SK-N-SH treated with all-trans-retinoic acid at 6 μM for 48 hours (cell line): ENCODE results near the gene CNTN6.

Experiments used
- ATAC-seq: fragments of 200-7000 bp; cut with Tn5 transposase; 3 replicates; pipeline ENCODE4 v1.9.1; 2020; ENCODE audit warnings: mild to moderate bottlenecking, moderate library complexity
- ARNTL ChIP-seq: fragments of 450-650 bp; formaldehyde crosslinking; IDR thresholded peaks from 2 replicates; pipeline ENCODE4 v1.5.0; 2020; ENCODE audit warnings: low read depth, mild to moderate bottlenecking, moderate library complexity, borderline replicate concordance
- CSDC2 ChIP-seq: fragments of 250-450 bp; sonication (Bioruptor Pico); IDR thresholded peaks from 2 replicates; pipeline ENCODE4 v1.5.0; 2020; ENCODE audit warnings: mild to moderate bottlenecking, moderate library complexity
- ESRRG ChIP-seq: fragments of 250-450 bp; sonication (Bioruptor Pico); IDR thresholded peaks from 2 replicates; pipeline ENCODE4 v1.6.1; 2021; ENCODE audit warnings: mild to moderate bottlenecking
- GLIS3 ChIP-seq: fragments of 250-450 bp; sonication (Bioruptor Pico); IDR thresholded peaks from 2 replicates; pipeline ENCODE4 v1.5.0; 2020; ENCODE audit warnings: mild to moderate bottlenecking, moderate library complexity
- ISL1 ChIP-seq: fragments of 250-450 bp; sonication (Bioruptor Pico); IDR thresholded peaks from 2 replicates; pipeline ENCODE4 v2.1.2; 2022; ENCODE audit warnings: mild to moderate bottlenecking, moderate library complexity
- OSR1 ChIP-seq: fragments of 250-450 bp; sonication (Bioruptor Pico); IDR thresholded peaks from 2 replicates; pipeline ENCODE4 v1.8.0; 2022; ENCODE audit warnings: moderate library complexity, mild to moderate bottlenecking, inconsistent platforms
- PPARA ChIP-seq: fragments of 250-450 bp; sonication (Bioruptor Pico); IDR thresholded peaks from 2 replicates; pipeline ENCODE4 v1.5.0; 2020; ENCODE audit warnings: mild to moderate bottlenecking, borderline replicate concordance
- RARB ChIP-seq: fragments of 250-450 bp; sonication (Bioruptor Pico); IDR thresholded peaks from 2 replicates; pipeline ENCODE4 v1.8.0; 2021; ENCODE audit warnings: mild to moderate bottlenecking, moderate library complexity
- TCF4 ChIP-seq: fragments of 250-450 bp; sonication (Bioruptor Pico); IDR thresholded peaks from 2 replicates; pipeline ENCODE4 v1.8.0; 2021; ENCODE audit warnings: mild to moderate bottlenecking, moderate library complexity, borderline replicate concordance
- TOX ChIP-seq: fragments of 250-450 bp; sonication (Bioruptor Pico); IDR thresholded peaks from 2 replicates; pipeline ENCODE4 v1.8.0; 2021; ENCODE audit warnings: mild to moderate bottlenecking, moderate library complexity, borderline replicate concordance
- ZC3H10 ChIP-seq: fragments of 250-450 bp; sonication (Bioruptor Pico); IDR thresholded peaks from 2 replicates; pipeline ENCODE4 v1.5.1; 2021; ENCODE audit warnings: mild to moderate bottlenecking, moderate library complexity
- ZFP3 ChIP-seq: fragments of 250-450 bp; sonication (Bioruptor Pico); IDR thresholded peaks from 2 replicates; pipeline ENCODE4 v1.5.0; 2020; ENCODE audit warnings: mild to moderate bottlenecking, moderate library complexity
- ZFP30 ChIP-seq: fragments of 450-650 bp; formaldehyde crosslinking; IDR thresholded peaks from 2 replicates; pipeline ENCODE4 v1.5.0; 2022; ENCODE audit warnings: mild to moderate bottlenecking, moderate library complexity
- ZNF70 ChIP-seq: fragments of 450-650 bp; formaldehyde crosslinking; IDR thresholded peaks from 2 replicates; pipeline ENCODE4 v1.5.0; 2020; ENCODE audit warnings: mild to moderate bottlenecking, moderate library complexity
- ZNF8 ChIP-seq: fragments of 450-650 bp; formaldehyde crosslinking; IDR thresholded peaks from 2 replicates; pipeline ENCODE4 v1.5.0; 2020; ENCODE audit warnings: mild to moderate bottlenecking, moderate library complexity
- TF ChIP-seq, protein P1 (sequence below): fragments of 250-450 bp; sonication (Bioruptor Pico); IDR thresholded peaks from 2 replicates; pipeline ENCODE4 v1.5.1; 2021; ENCODE audit warnings: mild to moderate bottlenecking, moderate library complexity
- TF ChIP-seq, protein P2 (sequence below): fragments of 250-450 bp; sonication (Bioruptor Pico); IDR thresholded peaks from 2 replicates; pipeline ENCODE4 v1.5.1; 2020; ENCODE audit warnings: low read depth, mild to moderate bottlenecking, moderate library complexity
- TF ChIP-seq, protein P3 (sequence below): fragments of 250-450 bp; sonication (Bioruptor Pico); IDR thresholded peaks from 2 replicates; pipeline ENCODE4 v1.8.0; 2021; ENCODE audit warnings: low read depth, mild to moderate bottlenecking, moderate library complexity, borderline replicate concordance
- TF ChIP-seq, protein P4 (sequence below): fragments of 250-450 bp; sonication (Bioruptor Pico); IDR thresholded peaks from 2 replicates; pipeline ENCODE4 v1.5.0; 2020; ENCODE audit warnings: mild to moderate bottlenecking, moderate library complexity

The CNTN6 gene

DNA sequence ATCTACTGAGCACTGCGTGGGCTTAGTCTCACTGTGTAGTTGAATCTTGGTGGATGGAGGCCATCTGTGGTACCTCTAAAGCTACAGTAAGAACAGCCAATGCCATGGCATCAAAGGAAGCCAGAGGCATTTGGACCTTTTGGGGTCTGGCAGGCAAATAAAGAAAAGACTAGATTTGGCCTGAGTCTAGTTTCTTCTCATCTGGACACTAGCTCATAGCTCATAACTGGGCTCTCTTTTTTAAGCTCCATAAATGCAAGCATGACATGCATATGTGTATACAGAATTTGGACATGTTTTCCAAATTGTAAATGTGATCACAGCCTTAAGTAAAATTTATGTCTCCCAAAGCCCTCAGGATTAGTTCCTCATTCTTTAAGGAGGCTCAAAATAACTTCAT lies 107.5 kb downstream of the CNTN6 start:
- no peak for TF ChIP-seq TOX (CRISPR knock-in tag)
- no peak for TF ChIP-seq ZFP3 (CRISPR knock-in tag)
- TF ChIP-seq ZC3H10, result no peak
- TF ChIP-seq OSR1 (CRISPR knock-in tag), result no peak
- TF ChIP-seq, protein P1, sequence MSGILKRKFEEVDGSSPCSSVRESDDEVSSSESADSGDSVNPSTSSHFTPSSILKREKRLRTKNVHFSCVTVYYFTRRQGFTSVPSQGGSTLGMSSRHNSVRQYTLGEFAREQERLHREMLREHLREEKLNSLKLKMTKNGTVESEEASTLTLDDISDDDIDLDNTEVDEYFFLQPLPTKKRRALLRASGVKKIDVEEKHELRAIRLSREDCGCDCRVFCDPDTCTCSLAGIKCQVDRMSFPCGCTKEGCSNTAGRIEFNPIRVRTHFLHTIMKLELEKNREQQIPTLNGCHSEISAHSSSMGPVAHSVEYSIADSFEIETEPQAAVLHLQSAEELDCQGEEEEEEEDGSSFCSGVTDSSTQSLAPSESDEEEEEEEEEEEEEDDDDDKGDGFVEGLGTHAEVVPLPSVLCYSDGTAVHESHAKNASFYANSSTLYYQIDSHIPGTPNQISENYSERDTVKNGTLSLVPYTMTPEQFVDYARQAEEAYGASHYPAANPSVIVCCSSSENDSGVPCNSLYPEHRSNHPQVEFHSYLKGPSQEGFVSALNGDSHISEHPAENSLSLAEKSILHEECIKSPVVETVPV (CRISPR knock-in tag), result no peak
- TF ChIP-seq ZNF70, result no peak
- no peak for ATAC-seq

DNA sequence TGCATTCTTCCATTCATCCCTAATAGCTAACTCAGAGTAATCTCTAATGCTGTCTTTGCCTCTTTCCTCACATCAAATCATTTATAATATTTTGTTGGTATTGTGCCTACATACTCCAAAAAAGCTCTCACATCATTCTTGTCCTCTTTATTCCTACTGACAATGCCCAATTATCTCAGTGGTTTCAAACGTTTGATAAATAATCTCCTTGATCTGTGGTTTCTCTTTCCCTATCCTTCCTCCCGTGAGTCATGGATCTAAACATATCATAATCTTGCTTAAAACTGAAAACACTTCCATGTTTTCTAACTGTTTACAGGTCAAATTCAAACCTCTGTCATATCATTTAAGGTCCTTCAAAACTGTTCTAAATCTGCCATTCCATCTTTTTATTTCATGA lies 115.1 kb downstream of the CNTN6 start:
- TF ChIP-seq, protein P2, sequence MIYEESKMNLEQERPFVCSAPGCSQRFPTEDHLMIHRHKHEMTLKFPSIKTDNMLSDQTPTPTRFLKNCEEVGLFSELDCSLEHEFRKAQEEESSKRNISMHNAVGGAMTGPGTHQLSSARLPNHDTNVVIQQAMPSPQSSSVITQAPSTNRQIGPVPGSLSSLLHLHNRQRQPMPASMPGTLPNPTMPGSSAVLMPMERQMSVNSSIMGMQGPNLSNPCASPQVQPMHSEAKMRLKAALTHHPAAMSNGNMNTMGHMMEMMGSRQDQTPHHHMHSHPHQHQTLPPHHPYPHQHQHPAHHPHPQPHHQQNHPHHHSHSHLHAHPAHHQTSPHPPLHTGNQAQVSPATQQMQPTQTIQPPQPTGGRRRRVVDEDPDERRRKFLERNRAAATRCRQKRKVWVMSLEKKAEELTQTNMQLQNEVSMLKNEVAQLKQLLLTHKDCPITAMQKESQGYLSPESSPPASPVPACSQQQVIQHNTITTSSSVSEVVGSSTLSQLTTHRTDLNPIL (CRISPR knock-in tag), result no peak
- TF ChIP-seq ZFP3 (CRISPR knock-in tag) (no peak), RARB (no peak), ZFP30 (CRISPR knock-in tag) (no peak), OSR1 (CRISPR knock-in tag) (no peak), ZNF8 (no peak), ISL1 (CRISPR knock-in tag) (peak; percentile 66)
- TF ChIP-seq, protein P1 (CRISPR knock-in tag), result no peak
- no peak for ATAC-seq

DNA sequence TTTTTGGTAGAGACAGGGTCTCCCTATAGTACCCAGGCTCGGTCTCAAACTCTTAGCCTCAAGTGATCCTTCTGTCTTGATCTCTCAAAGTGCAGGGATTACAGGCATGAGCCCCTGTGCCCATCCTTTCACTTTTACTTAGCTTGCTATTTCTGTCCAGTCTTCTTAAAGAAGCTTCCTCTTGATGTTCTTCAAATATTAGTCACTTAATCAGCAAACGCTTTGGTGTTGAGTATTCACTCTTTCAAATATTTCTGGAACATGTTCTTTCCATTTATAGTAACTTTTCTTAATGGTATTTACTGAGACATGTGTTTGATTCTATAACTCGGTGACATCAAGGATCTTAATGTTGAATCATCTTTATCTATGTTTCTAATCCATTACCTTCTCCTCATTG lies 122.1 kb downstream of the CNTN6 start:
- TF ChIP-seq ZFP30 (CRISPR knock-in tag) (0 out of 2 replicates have a peak, but pooled peaks have one; percentile 16), ISL1 (CRISPR knock-in tag) (no peak)
- no peak for ATAC-seq

DNA sequence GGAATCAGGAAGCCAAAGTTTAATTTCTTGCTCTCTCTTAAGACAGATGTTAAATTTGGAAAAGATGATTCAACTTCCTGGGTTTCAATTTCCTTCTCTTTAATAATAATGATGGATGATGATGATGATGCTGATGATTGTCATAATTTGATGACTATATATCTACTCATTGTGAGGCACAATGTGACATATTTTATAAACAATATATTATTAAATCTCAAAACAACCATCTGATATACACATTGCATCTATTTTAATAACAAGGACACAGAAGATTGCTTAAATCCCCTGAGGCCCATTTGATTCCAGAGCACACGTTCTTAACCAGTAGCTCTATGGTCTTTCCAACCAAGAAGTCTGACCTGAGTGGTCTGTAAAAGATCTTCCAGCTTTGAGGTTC lies 124.0 kb downstream of the CNTN6 start:
- TF ChIP-seq ZFP30 (CRISPR knock-in tag) (no peak), ISL1 (CRISPR knock-in tag) (no peak), RARB (no peak), CSDC2 (CRISPR knock-in tag) (no peak), GLIS3 (CRISPR knock-in tag) (no peak), ARNTL (CRISPR knock-in tag) (no peak)
- no peak for ATAC-seq

DNA sequence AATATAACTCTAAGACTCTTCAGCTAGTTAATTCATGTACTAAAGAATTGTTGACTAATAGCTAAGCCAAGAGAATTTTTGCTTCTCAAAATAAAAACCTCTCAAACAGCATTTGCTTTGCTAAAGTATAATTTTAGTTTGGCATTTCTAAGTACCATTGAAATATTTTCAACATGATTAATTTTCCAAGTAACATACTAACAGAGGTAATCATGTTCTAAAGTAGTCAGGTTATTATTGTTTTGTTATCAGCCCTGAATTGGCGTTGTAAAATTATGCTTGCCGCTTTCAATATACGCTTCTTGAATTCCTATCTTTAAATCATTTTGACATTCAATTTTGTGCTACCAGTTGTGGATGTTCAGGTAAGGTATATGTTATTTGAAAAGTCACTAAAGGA lies 134.3 kb downstream of the CNTN6 start:
- TF ChIP-seq CSDC2 (CRISPR knock-in tag) (no peak), ISL1 (CRISPR knock-in tag) (no peak), ESRRG (CRISPR knock-in tag) (no peak), TCF4 (no peak), ZFP30 (CRISPR knock-in tag) (no peak), ZNF8 (no peak), ZC3H10 (no peak), ZNF70 (no peak)
- TF ChIP-seq, protein P3, sequence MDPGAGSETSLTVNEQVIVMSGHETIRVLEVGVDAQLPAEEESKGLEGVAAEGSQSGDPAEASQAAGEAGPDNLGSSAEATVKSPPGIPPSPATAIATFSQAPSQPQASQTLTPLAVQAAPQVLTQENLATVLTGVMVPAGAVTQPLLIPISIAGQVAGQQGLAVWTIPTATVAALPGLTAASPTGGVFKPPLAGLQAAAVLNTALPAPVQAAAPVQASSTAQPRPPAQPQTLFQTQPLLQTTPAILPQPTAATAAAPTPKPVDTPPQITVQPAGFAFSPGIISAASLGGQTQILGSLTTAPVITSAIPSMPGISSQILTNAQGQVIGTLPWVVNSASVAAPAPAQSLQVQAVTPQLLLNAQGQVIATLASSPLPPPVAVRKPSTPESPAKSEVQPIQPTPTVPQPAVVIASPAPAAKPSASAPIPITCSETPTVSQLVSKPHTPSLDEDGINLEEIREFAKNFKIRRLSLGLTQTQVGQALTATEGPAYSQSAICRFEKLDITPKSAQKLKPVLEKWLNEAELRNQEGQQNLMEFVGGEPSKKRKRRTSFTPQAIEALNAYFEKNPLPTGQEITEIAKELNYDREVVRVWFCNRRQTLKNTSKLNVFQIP (CRISPR knock-in tag), result no peak
- ATAC-seq, result no peak

DNA sequence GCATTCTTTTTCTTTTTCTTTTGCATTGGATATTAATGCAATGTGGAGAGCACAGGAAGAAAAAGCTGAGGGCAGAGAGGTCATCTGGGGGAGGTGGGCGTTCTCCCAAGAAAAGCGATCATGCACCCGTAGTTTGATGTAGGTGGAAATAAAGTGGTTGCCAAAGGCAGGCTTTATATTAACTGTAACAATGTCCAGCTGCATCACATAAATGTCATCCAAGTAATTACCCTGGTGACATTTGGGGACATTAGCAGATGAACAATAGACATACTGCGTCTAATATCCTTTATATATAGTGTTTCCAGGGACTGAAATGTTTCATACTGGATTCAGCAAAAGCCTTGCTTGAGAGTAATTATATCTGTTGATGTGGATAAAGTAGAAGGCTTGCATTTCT lies 135.5 kb downstream of the CNTN6 start:
- no peak for ATAC-seq
- TF ChIP-seq PPARA (CRISPR knock-in tag) (no peak), OSR1 (CRISPR knock-in tag) (no peak), TCF4 (peak; percentile 37; the same call in 1 of the 2 replicates)
- TF ChIP-seq, protein P2 (CRISPR knock-in tag), result no peak
- TF ChIP-seq, protein P4, sequence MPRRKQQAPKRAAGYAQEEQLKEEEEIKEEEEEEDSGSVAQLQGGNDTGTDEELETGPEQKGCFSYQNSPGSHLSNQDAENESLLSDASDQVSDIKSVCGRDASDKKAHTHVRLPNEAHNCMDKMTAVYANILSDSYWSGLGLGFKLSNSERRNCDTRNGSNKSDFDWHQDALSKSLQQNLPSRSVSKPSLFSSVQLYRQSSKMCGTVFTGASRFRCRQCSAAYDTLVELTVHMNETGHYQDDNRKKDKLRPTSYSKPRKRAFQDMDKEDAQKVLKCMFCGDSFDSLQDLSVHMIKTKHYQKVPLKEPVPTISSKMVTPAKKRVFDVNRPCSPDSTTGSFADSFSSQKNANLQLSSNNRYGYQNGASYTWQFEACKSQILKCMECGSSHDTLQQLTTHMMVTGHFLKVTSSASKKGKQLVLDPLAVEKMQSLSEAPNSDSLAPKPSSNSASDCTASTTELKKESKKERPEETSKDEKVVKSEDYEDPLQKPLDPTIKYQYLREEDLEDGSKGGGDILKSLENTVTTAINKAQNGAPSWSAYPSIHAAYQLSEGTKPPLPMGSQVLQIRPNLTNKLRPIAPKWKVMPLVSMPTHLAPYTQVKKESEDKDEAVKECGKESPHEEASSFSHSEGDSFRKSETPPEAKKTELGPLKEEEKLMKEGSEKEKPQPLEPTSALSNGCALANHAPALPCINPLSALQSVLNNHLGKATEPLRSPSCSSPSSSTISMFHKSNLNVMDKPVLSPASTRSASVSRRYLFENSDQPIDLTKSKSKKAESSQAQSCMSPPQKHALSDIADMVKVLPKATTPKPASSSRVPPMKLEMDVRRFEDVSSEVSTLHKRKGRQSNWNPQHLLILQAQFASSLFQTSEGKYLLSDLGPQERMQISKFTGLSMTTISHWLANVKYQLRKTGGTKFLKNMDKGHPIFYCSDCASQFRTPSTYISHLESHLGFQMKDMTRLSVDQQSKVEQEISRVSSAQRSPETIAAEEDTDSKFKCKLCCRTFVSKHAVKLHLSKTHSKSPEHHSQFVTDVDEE, result peak; percentile 33; the same call in 1 of the 2 replicates
- TF ChIP-seq, all 23 proteins: peak for 2
